HG03108 (cell line): ENCODE results near the gene STAC2.

Experiments
- ATAC-seq: cut with Tn5 transposase; IDR thresholded peaks from one replicate; pipeline ENCODE4 v1.9.1; 2021; ENCODE audit warnings: moderate library complexity; ENCODE audit not compliant: unreplicated experiment

Gene STAC2

DNA sequence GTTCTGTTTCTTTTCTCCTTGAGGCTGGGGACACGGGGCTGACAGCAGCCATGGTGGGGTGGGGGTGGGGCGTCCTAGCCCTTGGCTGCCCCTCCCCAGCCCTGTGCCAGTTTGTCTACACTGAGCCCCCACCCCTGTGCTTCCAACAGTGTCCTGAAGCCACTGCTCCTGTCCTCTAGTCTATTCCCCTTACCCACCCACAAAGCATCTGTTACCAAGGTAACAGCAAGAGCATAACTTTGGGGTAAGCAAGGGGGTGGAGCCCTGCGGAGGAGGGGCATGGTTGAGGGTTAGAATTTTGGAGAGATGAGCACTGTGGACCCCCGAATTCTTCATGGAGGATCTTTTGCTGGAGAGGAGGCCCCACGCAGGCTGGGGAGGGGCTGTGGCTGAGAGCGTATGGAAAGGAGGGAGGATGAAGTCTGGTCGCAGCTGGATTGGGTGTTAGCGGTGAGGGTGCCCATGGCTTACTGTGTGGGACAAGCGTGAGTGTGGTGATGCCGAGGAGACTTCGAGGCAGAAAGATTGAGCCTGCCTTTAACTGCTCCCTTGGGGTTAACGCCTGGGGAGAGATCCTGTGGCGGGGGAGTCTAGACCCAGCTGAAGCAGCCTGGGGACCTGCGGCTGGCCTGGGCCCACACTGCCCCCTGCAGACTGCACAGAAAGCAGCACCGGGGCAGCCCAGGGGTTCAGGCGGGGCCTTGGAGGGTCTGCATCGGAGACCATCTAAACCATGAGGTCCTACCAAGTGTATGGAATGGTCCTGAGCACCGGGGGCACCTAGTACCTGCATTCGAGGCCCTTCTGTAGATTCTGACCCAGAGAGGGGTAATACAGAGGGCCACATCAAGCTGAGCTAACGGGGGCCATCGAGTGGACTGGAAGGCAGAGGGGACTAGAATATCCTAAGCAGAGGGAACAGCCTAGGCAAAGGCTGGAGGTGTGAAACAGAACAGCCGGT is 6.1 kb upstream of the STAC2 start:
- no peak for ATAC-seq

DNA sequence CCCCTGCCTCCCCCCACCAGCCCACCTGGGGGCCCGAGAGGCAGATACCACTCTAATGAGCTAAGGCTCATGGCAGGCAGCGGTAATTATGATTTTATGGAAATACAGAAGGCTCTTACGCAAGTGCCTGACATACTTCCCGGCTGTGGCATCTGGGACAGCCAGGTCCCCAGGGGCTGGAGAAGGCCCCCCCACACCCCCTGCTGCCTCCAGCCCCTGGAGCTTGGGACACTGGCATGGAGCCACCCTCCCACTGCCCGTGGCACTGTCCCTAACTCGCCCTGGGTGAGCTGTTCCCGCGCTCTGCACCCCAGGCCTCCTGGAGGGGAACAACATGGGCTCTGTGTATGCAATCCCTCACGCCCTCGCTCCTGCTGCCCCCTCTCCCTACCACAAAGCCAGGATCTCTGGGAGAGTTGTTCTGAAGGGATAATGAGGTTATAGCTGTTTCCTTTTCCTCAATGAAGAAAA is 5.4 kb upstream of the STAC2 start:
- ATAC-seq = no peak

DNA sequence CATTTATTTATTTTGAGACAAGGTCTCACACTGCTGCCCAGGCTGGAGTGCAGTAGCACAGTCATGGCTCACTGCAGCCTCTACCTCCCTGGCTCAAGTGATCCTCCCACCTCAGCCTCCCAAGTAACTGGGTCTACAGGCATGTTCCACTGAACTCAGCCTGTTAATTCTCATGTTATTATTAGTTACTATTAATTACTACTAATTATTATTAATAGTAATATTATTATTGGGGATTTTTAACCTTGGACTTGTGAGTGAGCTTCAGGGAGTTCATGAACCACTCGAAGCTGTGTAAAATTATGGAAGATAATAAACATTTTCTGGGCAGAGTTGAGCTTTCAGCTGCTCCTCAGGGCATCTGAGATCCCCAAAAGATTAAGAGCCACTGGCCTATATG is 4.6 kb upstream of the STAC2 start:
- no peak for ATAC-seq

DNA sequence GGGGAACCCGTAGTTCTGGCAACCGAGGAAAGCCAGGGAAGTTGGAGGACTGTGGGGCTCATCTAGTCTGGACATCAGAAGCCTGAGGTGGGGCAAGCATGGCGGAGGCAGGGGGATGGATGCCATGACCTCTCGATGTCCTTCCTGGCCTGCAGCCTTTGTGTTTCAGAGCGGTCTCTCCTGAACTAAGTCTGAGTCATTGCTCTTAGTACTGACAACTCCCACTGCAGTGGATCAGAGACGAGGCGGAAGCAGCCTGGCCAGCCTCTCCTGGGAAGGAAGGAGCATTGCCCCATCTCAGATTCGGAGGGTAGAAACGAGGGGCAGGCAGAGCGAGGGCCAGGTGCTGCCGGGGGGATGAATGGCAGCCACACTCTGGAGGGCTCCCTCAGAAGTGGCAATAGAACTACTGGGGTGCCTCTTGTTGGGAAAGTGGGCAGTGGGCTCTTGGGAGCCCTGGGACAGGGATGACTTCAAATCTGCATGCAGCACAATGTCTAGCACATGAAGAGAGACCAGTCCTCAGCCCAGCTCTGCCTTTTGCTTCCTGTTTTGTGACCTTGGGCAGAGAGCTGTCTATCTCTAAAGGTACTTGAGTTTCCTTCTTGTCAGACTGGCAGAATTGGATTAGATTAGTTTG is 3.6 kb upstream of the STAC2 start:
- ATAC-seq = no peak

DNA sequence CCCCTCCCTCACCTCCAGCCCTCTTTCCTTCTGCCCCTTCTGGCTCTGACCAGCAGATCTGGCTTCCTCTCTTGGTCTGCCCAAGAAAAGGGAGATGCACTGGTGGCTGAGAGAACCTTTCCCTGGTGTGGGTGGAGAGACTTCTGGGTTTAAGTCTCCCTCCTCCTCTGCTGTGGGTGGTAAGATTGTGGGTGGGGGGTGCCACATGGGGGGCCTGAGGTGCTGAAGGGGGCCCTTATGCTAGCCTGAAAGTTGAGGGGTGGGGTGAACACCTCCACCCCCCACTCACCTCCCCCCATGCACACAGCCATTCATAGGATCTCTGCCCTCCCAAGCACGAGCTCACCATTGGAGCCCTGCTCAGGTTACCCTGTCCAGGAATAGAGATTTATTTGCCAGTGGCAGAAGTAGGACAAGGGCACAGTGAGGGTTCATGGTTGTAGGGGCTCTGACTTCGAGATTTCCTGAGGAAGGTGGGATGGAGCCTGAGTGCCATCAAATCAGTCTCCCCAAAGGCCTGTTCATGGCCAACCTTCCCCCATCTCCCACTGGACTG is 1.7 kb upstream of the STAC2 start:
- no peak for ATAC-seq

DNA sequence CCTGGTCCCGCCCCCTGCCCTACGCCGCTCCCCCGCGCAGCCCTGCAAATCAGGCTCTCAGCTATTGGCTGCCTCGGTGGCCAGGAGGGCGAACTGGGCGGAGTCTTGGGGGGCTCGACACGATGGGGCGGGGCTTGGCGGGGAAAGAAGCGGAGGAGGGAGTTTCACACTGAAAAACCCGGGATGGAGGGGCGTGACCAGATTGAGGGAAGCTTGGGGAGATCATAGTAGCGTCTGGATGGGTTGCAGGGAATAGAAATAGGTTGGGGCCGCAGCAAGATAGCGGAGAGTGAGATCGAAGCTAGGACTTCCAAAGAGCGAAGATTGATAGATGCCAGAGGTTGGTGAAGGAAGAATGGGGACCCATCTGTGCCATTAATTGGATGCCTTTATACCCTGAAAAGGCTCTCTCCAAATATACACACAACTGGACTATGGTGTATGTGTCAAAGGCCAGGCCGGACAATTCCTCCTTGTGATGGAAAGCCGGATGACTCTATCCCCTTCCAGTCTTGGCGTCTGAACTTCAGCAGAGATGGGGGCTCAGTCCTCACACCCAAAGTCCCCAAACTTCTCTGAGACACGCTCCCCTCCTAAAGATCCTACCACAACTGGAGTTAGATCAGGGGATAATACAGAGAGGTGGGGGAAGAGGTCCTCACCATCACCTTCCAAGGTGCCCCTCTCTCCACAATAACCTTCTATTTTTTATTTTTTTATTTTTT is 376 bp upstream of the STAC2 start:
- ATAC-seq = no peak

DNA sequence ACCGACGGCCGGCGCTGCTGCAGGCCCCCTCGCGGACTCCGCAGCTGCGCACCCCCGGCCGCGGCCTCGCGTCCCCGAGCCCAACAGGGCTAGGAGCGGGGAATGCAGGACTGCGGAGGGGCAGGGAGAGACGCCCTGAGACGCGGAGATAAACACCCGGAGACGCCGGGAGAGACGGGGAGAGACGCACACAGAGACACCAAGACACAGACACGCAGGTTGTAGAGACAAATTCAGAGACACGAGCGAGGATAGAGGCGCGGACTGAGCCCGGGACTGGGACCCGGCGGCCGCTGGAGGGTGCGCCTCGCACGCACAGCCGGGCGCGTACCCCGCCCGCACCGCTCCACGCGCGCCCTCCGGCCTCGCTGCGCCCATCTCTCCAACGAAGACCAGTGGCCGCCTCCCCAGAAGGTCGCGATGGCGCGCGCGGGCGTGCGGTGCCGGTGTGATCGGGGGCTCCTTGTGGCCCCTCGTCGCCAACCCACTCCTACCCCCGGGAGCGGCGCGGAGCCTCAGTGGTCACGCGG is 902 bp downstream of the STAC2 start:
- no peak for ATAC-seq

DNA sequence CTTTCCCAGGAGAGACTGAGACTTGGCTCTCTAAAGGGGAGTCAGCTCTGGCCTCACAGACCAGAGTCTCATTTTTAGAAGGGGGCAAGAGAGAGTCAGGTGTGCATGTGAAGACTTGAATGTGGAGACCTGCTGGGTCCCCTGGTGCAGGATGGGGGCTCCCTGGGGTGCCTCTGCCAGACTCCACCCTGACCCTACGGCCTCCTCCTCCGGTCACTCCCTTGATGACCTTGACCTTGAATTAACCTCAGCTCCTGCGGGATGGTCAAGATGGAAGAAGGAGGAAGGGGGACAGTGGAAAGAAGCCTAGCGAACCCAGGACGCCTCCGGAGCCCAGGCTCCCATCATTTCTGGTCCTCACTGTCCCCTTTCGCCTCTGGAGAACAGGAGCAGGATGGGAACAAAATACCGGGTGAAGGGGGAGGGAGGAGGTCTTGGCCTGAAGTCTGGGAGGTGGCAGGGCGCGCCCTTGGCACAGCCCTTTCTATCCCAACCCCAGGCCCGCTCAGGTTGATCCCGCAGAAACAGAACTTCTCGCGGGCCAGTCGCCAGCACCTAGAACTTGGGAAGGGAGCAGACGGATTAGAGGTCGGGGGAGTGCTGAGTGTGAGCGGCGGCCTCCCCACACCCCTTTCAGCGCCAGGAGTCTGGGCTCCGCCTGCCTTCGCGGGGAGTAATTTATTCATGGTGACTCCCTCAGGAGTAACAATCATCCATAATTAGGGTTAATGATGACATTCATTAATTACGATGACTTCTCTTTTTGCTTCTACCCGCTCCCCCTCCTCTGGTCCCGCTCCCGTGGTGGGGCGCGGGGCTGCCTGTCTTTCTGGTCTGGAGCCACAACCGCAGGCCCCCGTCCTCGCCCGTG is 1.6 kb downstream of the STAC2 start:
- ATAC-seq = no peak

DNA sequence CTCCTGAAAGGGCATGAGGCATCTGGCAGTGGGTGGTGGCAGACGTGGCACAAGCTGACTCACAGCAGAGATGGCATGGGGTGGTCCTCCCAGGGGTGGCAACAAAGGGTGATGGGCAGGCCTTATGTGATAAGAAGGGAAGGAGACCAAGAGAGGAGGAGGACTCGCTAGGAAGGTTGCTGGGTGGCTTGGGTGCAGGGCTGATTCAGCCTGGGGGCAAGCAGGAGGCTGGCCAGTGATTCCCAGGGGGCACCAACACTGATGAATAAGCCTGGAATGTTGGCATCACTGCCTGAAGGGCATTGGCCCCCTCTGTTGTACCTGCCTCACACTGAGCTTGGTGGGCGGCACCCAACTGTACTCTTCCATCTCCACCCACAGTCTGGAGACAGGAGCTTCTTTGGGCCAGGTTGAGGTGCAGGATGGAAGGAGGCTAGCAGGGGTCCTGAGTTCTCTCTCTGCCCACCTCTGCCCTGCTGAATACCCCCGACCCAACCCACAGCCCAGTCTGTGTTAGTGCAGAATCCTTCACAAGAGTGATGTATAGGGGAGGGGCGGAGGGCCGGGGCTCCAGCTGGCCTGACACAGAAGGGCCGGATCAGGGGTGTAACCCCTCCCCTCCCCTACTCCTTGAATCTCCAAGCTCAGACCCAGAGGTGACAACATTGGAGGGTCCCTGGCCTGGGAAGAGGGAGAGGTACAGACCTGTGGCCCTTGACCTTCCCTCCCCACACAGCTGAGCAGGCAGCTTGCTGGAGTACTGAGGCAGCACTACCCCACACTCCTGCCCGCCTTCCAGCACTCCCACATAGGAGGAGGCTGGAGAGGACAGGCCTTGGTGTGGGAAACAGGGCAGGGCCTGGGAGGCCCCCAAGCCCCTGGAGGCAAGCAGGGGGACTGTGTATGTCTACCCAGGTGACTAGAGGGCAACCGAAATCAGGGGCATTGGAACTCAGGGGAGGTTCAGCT is 2.6 kb downstream of the STAC2 start:
- no peak for ATAC-seq

DNA sequence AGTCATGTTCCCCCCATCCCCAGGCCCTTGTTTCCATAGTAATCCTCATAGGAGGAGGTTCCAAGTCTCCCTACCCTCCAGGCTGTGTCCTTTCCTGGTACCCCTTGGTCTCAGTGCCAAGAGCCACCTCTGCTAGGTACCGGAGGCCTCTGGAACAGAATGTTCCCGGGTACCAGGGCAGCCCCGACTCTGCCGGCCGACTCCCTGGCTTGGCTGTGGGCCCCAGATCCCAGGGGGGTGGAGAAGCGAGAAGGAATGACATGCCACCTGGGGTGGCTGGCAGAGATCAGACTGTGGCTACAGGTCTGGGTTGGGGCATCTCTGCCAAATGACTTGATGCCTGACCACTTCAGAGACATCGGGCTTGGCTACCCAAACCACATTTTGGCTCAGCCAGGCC is 3.6 kb downstream of the STAC2 start:
- ATAC-seq = no peak

DNA sequence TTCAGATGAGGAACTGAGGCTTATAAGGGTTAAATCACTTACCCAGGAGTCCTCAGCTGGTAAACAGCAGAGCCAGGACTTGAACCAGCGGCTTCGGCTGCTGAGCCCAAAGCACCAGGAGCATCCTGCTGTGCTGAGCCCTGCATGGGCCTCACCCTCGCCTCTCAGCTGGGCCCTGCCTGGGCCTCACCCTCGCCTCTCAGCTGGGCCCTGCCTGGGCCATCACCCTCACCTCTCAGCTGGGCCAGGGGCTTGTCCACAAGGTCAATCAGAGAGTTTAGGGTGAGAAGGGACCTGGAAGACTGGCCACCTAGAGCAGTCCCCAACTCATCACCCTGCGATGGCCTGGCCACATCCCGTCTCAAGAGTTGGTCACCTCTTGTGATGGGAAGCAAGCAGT is 4.2 kb downstream of the STAC2 start:
- no peak for ATAC-seq

DNA sequence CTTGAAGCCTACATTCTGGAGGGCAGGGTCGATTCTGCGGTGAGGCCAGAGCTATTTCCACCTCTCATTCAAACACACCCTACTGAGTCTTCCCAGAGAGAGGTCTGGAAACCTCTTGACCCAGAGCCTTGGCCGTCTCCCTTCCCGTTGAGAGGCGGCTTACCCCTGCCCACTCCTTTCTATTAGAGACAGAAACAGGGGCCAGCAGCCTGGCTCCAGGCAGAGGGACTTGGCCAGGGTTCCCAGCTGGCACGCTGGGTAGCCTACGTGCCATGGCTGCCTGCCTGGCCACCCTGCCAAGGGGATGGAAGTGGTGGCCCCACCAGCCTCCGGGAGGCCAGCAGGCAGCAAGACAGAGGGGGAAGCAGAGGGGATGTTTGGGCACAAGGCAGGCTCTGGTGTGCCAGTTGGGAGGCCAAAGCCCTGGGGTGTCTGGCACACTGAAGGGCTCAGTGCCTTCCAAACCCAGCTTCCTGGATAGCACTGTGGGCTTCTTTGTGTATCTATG is 6.0 kb downstream of the STAC2 start:
- no peak for ATAC-seq

DNA sequence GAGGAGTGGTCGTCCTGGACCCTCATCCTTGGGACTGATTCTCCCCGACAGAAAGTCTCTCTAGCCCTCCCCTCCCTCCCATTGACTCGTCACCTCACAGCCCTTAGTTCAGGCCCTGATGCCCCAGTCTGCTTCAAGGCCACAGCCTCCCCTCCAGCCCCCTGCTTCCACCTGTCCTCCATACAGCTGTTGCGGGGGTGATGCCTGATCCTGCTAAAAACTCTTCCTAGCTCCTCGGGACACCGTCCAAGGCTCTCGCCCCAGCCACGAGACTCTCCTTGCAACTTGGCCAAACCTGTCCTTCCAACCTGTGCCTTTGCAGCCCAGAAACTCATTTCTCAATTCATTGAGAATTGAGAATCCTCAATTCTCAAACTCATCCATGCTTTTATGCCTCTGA is 6.8 kb downstream of the STAC2 start:
- no peak for ATAC-seq

DNA sequence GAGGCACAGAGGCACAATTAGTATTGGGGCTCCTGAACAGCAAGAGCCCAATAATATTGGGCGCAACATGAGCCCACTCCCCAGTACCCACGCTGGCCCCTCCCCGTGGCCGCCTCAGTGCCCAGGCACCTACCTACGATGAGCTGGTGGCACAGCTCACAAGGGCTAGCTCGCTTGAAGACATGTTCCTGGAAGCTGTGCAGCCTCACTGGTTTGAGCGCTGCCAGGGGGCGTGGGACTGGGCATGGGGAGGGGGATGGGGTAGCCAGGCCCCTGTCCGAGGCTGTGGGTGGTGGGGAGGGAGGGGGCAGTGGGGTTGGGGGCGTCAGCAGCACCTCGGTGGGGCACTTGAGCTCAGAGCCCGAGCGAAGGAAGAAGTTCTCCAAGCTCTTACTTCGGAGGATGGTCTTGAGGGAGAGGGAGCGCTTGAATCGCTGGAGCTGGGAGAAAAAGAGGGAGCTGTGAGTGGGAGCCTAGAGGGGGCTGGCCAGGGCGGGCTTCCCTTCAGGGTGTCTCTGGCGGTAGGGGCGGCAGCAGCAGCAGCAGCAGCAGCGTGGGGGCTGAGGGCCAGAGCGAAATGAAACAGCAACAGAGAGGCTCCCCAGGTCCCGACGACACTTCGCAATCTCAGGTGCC is 7.9 kb downstream of the STAC2 start:
- no peak for ATAC-seq

DNA sequence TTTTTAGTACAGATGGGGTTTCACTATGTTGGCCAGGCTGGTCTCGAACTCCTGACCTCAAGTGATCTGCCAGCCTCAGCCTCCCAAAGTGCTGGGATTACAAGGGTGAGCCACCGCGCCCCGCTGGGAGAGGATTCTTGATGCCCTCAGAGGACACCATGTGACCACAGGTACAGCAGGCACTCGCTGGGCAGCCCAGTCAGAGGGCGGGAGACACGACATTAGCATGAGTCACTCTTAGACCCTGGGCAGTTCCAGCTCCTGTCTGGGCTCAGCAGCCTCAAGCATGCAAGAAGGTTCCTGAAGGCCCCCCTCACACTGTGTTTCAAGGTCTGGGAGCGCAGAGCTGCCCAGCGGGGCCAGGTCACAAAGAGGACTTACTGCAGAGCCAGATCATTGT is 11.9 kb downstream of the STAC2 start:
- ATAC-seq = no peak

DNA sequence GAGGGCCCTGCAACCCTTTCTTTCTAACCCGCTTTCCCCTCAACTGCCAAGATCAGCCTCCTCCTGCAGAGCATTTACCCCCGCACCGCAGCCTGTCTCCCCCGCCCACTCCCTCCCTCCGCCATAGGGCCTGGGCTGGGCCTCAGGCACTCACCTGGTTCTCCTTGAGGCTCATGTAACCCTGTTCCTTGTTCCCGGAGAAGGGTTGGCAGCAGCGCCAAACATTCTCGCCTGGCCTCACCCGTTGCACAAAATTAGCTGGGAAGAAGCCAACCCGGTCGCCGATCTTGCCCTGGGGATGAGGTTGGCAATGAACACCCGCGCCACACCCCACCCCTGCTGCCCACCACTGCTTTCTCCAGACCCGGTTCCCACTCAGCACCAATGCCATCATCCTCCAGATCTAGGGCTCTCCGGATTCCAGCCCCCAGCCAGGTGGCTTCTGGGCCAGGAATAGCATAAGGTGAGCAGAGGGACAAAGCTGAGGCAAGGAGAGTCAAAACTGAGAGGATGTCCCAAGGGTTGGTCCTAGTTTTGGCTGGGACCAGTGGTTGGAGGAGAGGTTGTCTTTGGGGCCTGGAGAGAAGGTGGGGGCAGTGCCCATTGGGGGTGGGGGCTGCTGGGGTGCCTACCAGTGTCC is 12.8 kb downstream of the STAC2 start:
- no peak for ATAC-seq

DNA sequence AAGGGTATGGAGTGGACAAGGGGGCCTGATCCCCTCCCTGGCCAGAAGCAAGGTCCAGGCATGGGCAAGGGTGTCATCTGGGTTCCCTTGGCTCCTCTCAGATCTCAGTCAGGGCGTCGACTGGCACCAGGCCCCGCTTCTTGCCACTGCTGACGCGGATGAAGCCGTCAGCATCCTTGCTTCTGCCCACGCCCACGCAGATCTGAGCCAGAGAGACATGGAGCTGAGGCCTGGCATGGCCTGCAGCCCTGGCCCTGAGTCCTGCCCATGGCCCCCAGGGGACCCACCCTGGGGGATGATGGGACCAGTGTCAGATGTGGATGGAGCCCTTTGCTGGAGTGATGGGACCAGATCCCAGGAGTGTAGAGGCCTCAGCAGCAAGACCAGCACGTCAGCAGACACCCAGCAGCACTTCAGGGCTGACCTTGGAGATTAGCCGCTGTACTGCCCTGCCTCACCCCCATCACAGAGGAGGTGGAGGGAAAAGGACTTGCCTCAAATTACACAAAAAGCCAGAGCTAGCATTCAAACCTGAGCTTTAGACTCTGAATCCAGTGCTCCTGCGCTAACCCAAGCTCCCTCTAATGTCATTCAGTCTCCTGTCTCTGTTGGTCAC is 13.4 kb downstream of the STAC2 start:
- ATAC-seq = no peak
